HepG2 (cell line): Measurements from ENCODE around the gene ABHD15. TPM values are rescaled to one million over a fixed set of nuclear protein-coding genes. Genes with fewer than 3 reads are reported as not detected.

ENCODE experiments used
- BHLHE40 ChIP-seq: IDR thresholded peaks from 2 replicates; pipeline ENCODE4 v1.6.1; 2011; ENCODE audit warnings: low read length, improper control_type of control experiment
- FOXO4 ChIP-seq: sonication (generic); formaldehyde crosslinking; conservative IDR thresholded peaks from 2 replicates; pipeline ENCODE4 v1.8.1; 2023; ENCODE audit warnings: missing genetic modification reagents
- GABPA ChIP-seq, 2 experiments: IDR thresholded peaks; 2 replicates each; pipeline ENCODE4 v1.6.1; 2011 to 2016; ENCODE audit warnings: low read depth in 2 of 2, low read length in 1 of 2, missing biosample characterization in 1 of 2, missing genetic modification characterization in 1 of 2
- HMGXB4 ChIP-seq, 2 experiments: sonication (generic) in 1 of 2; formaldehyde crosslinking in 1 of 2; IDR thresholded peaks; 2 replicates each; pipeline versions ENCODE4 v1.4.0 to v1.6.1; 2018 to 2020; ENCODE audit warnings: missing genetic modification reagents in 2 of 2, borderline replicate concordance in 1 of 2, low read depth in 1 of 2, mild to moderate bottlenecking in 1 of 2, missing biosample characterization in 1 of 2
- KDM2A ChIP-seq: sonication (generic); formaldehyde crosslinking; IDR thresholded peaks from 2 replicates; pipeline ENCODE4 v1.4.0; 2020; ENCODE audit warnings: low read depth, missing genetic modification reagents, borderline replicate concordance
- KLF12 ChIP-seq: sonication (generic); formaldehyde crosslinking; IDR thresholded peaks from 2 replicates; pipeline ENCODE4 v1.4.0; 2020; ENCODE audit warnings: missing genetic modification reagents, borderline replicate concordance
- NR0B2 ChIP-seq: sonication (generic); formaldehyde crosslinking; IDR thresholded peaks from 2 replicates; pipeline ENCODE4 v1.4.0; 2020; ENCODE audit warnings: mild to moderate bottlenecking, missing genetic modification reagents
- THAP11 ChIP-seq: IDR thresholded peaks from 2 replicates; pipeline ENCODE4 v1.6.1; 2016; ENCODE audit warnings: missing biosample characterization, missing genetic modification reagents
- U2AF1 ChIP-seq: fragments of 200-400 bp; formaldehyde crosslinking; optimal IDR thresholded peaks from 2 replicates; pipeline ENCODE3; 2017; ENCODE audit warnings: mild to moderate bottlenecking, low read depth, low read length
- ZBTB2 ChIP-seq: sonication (generic); formaldehyde crosslinking; IDR thresholded peaks from 2 replicates; pipeline ENCODE4 v1.8.0; 2022; ENCODE audit warnings: low read depth, missing genetic modification reagents
- ZBTB20 ChIP-seq: sonication (generic); formaldehyde crosslinking; IDR thresholded peaks from 2 replicates; pipeline ENCODE4 v1.8.1; 2023; ENCODE audit warnings: missing genetic modification reagents, low read depth, mild to moderate bottlenecking, borderline replicate concordance
- ZNF329 ChIP-seq: sonication (generic); formaldehyde crosslinking; IDR thresholded peaks from 2 replicates; pipeline ENCODE4 v1.9.0; 2021; ENCODE audit warnings: low read depth, mild to moderate bottlenecking, missing genetic modification reagents
- ZNF496 ChIP-seq: sonication (generic); formaldehyde crosslinking; IDR thresholded peaks from 2 replicates; pipeline ENCODE4 v1.8.1; 2023; ENCODE audit warnings: mild to moderate bottlenecking, moderate library complexity, missing genetic modification reagents; ENCODE audit not compliant: insufficient replicate concordance
- ZNF646 ChIP-seq: sonication (generic); formaldehyde crosslinking; IDR thresholded peaks from 2 replicates; pipeline ENCODE4 v1.9.0; 2021; ENCODE audit warnings: mild to moderate bottlenecking, missing genetic modification reagents
- ZNF709 ChIP-seq: sonication (generic); formaldehyde crosslinking; IDR thresholded peaks from 2 replicates; pipeline ENCODE4 v1.5.0; 2020; ENCODE audit warnings: mild to moderate bottlenecking, missing genetic modification reagents
- ZNF720 ChIP-seq: sonication (generic); formaldehyde crosslinking; IDR thresholded peaks from 2 replicates; pipeline ENCODE4 v1.4.0; 2020; ENCODE audit warnings: missing genetic modification reagents
- polyA plus RNA-seq, 8 experiments: library from polyadenylated mRNA; depleted of rRNA in 3 of 8; stranded (reverse) in 7 of 8; unstranded in 1 of 8; fragments of >200 nt; fragmentation: Illumina TruSeq in 4 of 8; extraction: Trizol in 4 of 8; gene quantifications; 2 replicates each; pipeline versions ENCODE4 v1.2.1 to v1.2.3, GENCODE V29; 2011 to 2016; ENCODE audit warnings: low read depth in 4 of 8, missing spikeins in 1 of 8, mixed read lengths in 1 of 8; ENCODE audit not compliant: insufficient read depth in 1 of 8
- total RNA-seq, 5 experiments: library from RNA; depleted of rRNA; stranded (reverse); fragments of >200 nt; fragmentation: Illumina TruSeq; extraction: Trizol; gene quantifications; 2 replicates each; pipeline ENCODE4 v1.2.3, GENCODE V29; 2016; ENCODE audit warnings: low read depth in 1 of 5

ABHD15 gene
- total and polyA plus RNA-seq, 2 of the 13 experiments (the other 11 are each of a cell fraction or from before 2014, with no cell fraction given), result 2.4 to 7.7 TPM

GRCh38 chr17:29591146-29591736 lies 24.4 kb upstream of the ABHD15 start (continued):
- TF ChIP-seq ZNF646 (CRISPR knock-in tag), result 0 out of 2 replicates have a peak, but pooled peaks have one; percentile 41
- no peak; a peak in 1 of 4 replicates for TF ChIP-seq HMGXB4 (CRISPR knock-in tag; IDR thresholded peaks at IDR 0.05; ENCODE audit: borderline replicate concordance in 1 of 2, low read depth in 1 of 2)
- TF ChIP-seq FOXO4 (CRISPR knock-in tag), result 0 out of 2 replicates have a peak, but pooled peaks have one; percentile 84
- no peak for TF ChIP-seq ZNF496 (CRISPR knock-in tag)
- peak; percentile 39; the same call in 1 of the 2 replicates for TF ChIP-seq BHLHE40
- peak; percentile 19 for TF ChIP-seq U2AF1
- 0 out of 2 replicates have a peak, but pooled peaks have one; percentile 46 for TF ChIP-seq ZNF709 (CRISPR knock-in tag)
- no peak for TF ChIP-seq ZNF329 (CRISPR knock-in tag)
- TF ChIP-seq ZNF720 (CRISPR knock-in tag), result no peak
- no peak for TF ChIP-seq THAP11 (CRISPR knock-in tag)
- peak; percentile 78; the same call in 1 of the 2 replicates for TF ChIP-seq KLF12 (CRISPR knock-in tag)
- TF ChIP-seq KDM2A, result no peak
- TF ChIP-seq GABPA (IDR thresholded peaks at IDR 0.05; ENCODE audit: low read depth, low read length), result no peak
- no peak for TF ChIP-seq GABPA (CRISPR knock-in tag; IDR thresholded peaks at IDR 0.05; ENCODE audit: low read depth)
- TF ChIP-seq ZBTB2 (CRISPR knock-in tag), result no peak
- no peak for TF ChIP-seq NR0B2
- TF ChIP-seq ZBTB20 (CRISPR knock-in tag), result no peak
